ENCODE results near the gene CDH23. TPM values are rescaled to one million over a fixed set of nuclear protein-coding genes. Genes with fewer than 3 reads are reported as not detected.

CDH23 gene
- polyA plus RNA-seq, 1 donor from 2014 or later = 6.6 TPM

GRCh38 chr10:71528371-71529206 lies 131.9 kb downstream of the CDH23 start:
- TF ChIP-seq CTCF (IDR thresholded peaks at IDR 0.05; ENCODE audit: poor library complexity, severe bottlenecking) (no peak), TAF1 (IDR thresholded peaks at IDR 0.05; ENCODE audit: low read depth) (no peak), MXI1 (conservative IDR thresholded peaks at IDR 0.05; ENCODE audit: poor library complexity, severe bottlenecking) (no peak)
- Histone ChIP-seq H3K9me2 (ENCODE audit: insufficient read depth, low read length) (no peaks in the 10 kb centered on the region), H3K4me3 (ENCODE audit: low read length) (no peak overlapping the region), H4K20me1 (ENCODE audit: insufficient read depth) (no peaks in the 10 kb centered on the region), H3F3A (ENCODE audit: insufficient read depth, low read length, poor library complexity, severe bottlenecking) (no peaks in the 10 kb centered on the region), H3K36me3 (ENCODE audit: insufficient read depth, low read length) (no peaks in the 10 kb centered on the region), H3K27ac (ENCODE audit: low read length) (peak overlapping the region; percentile 18), H3K27me3 (ENCODE audit: insufficient read depth, low read depth, low read length) (no peaks in the 10 kb centered on the region), H3K79me2 (replicated peaks; ENCODE audit: insufficient read depth, low read length) (no peaks in the 10 kb centered on the region), H3K9ac (ENCODE audit: low read length) (peak overlapping the region; percentile 22), H3K4me2 (ENCODE audit: low read length) (no peak overlapping the region), H3K9me3 (ENCODE audit: low read length) (no peaks in the 10 kb centered on the region), H2AFZ (ENCODE audit: low read depth, low read length) (no peak overlapping the region)

DNA sequence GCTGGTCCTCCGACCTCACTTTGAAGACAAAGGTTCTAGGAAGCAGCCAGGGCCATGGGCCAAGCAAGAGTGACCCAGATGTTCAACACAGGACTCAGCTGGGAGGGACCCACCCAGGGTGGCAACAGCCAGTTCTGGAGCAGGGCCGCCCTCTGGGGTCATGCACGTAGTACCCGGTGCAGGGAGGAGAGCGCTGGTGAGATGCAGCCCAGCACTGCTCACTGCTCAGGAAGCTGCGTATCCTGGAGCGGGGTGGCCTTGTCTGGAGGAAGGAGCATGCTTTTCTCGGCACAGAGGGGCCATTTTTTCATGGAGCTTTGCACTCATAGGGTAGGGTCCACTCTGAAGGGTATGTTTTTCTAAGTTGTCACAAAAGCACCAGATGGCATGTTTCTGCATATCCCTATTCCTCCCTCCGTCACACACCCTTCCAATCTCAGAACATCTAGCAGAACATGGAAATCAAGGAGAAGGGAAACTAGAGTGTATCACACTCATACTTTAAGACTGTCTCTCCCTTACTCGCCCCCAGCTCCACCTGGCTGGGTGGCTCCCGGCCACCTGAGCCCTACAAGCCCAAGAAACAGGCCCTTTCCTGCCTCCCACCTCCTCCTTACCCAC lies 132.6 kb downstream of the CDH23 start:
- H3K4me2 ChIP-seq (ENCODE audit: low read length) = no peak overlapping the region
- no peaks in the 10 kb centered on the region for H3K9me2 ChIP-seq (ENCODE audit: insufficient read depth, low read length)
- H3K9ac ChIP-seq (ENCODE audit: low read length) = no peak overlapping the region
- no peak overlapping the region for H2AFZ ChIP-seq (ENCODE audit: low read depth, low read length)
- H3K4me3 ChIP-seq (ENCODE audit: low read length) = no peak overlapping the region
- H3K27ac ChIP-seq (ENCODE audit: low read length) = peak overlapping the region; percentile 18
- H4K20me1 ChIP-seq (ENCODE audit: insufficient read depth) = no peaks in the 10 kb centered on the region
- no peaks in the 10 kb centered on the region for H3K36me3 ChIP-seq (ENCODE audit: insufficient read depth, low read length)
- no peaks in the 10 kb centered on the region for H3K9me3 ChIP-seq (ENCODE audit: low read length)
- no peak for TF ChIP-seq RAD21 (conservative IDR thresholded peaks at IDR 0.05)
- TF ChIP-seq EZH2 (IDR thresholded peaks at IDR 0.05; ENCODE audit: borderline replicate concordance, insufficient read depth, low read length, poor library complexity, severe bottlenecking) = no peak
- TF ChIP-seq SMC3 (conservative IDR thresholded peaks at IDR 0.05; ENCODE audit: poor library complexity) = no peak
- TF ChIP-seq CTCF (IDR thresholded peaks at IDR 0.05; ENCODE audit: poor library complexity, severe bottlenecking) = no peak
- TF ChIP-seq MXI1 (conservative IDR thresholded peaks at IDR 0.05; ENCODE audit: poor library complexity, severe bottlenecking) = no peak
- TF ChIP-seq, protein P1, sequence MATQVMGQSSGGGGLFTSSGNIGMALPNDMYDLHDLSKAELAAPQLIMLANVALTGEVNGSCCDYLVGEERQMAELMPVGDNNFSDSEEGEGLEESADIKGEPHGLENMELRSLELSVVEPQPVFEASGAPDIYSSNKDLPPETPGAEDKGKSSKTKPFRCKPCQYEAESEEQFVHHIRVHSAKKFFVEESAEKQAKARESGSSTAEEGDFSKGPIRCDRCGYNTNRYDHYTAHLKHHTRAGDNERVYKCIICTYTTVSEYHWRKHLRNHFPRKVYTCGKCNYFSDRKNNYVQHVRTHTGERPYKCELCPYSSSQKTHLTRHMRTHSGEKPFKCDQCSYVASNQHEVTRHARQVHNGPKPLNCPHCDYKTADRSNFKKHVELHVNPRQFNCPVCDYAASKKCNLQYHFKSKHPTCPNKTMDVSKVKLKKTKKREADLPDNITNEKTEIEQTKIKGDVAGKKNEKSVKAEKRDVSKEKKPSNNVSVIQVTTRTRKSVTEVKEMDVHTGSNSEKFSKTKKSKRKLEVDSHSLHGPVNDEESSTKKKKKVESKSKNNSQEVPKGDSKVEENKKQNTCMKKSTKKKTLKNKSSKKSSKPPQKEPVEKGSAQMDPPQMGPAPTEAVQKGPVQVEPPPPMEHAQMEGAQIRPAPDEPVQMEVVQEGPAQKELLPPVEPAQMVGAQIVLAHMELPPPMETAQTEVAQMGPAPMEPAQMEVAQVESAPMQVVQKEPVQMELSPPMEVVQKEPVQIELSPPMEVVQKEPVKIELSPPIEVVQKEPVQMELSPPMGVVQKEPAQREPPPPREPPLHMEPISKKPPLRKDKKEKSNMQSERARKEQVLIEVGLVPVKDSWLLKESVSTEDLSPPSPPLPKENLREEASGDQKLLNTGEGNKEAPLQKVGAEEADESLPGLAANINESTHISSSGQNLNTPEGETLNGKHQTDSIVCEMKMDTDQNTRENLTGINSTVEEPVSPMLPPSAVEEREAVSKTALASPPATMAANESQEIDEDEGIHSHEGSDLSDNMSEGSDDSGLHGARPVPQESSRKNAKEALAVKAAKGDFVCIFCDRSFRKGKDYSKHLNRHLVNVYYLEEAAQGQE (IDR thresholded peaks at IDR 0.05; ENCODE audit: borderline replicate concordance) = no peak
- no peaks in the 10 kb centered on the region for H3K79me2 ChIP-seq (replicated peaks; ENCODE audit: insufficient read depth, low read length)
- H3K27me3 ChIP-seq (ENCODE audit: insufficient read depth, low read depth, low read length) = no peaks in the 10 kb centered on the region
- H3F3A ChIP-seq (ENCODE audit: insufficient read depth, low read length, poor library complexity, severe bottlenecking) = no peaks in the 10 kb centered on the region

Measured in neural cell (in vitro differentiated cells).